GM21825 (cell line): ENCODE results near the gene DDAH1.
"Not testable (repeated sequence)": the region's sequence is repeated elsewhere in the genome, so short reads cannot be mapped to it uniquely, and the experiment has no call there.

Experiments
- ATAC-seq: cut with Tn5 transposase; IDR thresholded peaks from one replicate; pipeline ENCODE4 v1.9.1; 2021; ENCODE audit warnings: mild to moderate bottlenecking, moderate library complexity; ENCODE audit not compliant: unreplicated experiment

Gene DDAH1

DNA sequence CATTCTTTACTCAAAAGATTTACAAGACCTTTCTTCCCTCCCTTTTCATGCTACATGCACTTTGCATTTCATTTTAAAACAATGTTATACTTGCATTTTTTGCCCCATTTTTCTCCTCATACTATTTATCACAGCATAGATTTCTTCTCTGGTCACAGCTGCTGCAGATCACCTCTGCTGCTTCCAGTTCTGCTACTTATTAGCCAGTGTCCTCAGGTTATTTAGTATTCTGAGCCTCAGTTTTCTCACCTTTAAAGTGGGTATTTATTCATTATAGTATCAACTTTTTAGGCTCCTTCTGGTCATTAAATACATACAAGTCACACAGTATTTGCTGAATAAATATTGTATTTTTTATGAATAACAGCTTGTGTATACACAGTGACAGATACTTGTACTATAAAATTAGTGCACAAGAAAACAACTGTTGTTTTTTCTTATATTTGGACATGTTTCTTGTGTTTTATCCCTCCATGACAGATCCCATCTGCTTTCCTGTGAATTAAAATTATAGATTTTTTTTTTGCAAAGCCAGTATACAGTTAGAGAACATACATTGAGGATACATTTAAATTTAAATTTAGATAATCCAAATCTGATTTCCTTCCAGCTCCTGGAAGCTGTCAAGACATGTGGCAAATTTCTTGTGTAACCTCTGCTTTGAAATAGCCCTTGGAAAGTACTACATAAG is 103.2 kb downstream of the DDAH1 start:
- ATAC-seq: no peak

DNA sequence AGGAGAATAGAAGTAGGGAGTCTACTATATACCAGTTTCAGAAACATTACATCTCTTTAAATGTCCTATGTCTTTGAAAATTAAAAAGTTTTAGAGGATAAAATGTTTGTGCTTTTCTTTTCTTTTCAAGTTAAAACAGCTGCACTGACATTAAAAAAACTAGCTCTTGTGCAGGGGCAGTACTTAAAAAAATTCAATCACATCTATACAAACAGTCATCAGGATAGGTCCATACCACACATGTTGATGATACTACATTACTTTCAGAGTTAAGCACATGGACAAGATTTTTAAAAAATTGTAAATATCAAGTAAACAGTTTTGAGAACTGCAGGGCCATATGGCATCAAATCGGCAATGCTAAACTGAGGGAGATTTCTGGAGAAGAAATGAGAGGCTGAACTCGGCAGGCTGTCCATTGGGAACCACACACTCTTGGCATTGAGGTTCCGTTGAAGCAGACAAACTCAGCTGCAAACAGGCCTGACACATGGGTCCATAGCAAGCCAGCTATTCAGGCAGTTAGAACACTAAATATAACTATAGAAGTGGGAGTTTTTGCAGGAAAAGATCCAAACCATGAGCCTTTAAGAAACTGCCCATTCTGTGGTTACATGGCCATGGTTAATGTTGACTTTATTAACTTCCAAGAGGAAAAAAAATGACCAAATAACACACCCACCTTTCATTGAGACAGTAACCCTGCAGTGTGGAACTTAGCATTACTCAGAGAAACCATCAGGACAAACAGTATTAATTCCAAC is 104.0 kb downstream of the DDAH1 start:
- no peak for ATAC-seq

- ATAC-seq: no peak
Observed at GRCh38 chr1:85359874-85360721, 104.9 kb downstream of the DDAH1 start.

GRCh38 chr1:85358702-85359438 is 106.1 kb downstream of the DDAH1 start:
- no peak for ATAC-seq

GRCh38 chr1:85357817-85358216 is 107.1 kb downstream of the DDAH1 start:
- no peak for ATAC-seq

DNA sequence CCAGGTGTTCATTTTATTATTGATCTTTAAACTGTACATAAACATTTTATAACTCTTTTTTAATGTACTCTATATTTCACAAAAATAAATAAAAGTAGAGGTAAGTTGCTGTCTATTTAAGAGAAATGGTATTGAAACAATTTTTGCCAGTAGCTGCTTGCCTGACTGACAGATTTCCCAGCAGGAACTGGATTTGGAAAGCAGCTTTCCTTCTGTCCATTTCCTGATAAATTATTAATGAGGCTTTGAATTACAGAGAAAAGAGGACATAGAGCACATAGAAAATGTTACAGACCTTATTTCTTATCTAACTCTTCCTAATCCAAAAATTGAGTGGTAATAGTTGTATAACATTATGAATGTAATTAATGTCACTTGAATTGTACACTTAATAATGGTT is 108.8 kb downstream of the DDAH1 start:
- ATAC-seq: no peak

GRCh38 chr1:85352055-85352454 is 112.9 kb downstream of the DDAH1 start:
- no peak for ATAC-seq

- ATAC-seq: no peak
Observed at GRCh38 chr1:85351202-85351828, 113.6 kb downstream of the DDAH1 start.

DNA sequence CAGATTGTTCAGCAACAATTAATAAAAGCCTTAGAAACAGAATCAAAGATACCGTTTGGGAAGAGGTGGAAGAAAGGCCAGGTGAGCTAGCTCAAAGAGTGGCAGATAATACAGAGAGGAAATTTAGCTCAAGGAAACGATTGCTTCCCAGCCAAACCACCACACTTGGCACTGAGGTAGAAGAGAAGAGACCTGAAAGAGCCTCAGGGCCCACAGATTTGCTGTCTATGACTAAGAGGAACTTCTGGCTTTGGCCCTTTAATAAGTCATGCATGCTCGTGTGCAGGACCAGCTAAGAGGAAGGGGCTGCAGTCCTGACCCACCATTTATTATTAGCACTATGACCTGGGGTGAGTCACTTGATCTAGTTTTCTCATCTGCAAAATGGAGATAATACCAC is 115.7 kb downstream of the DDAH1 start:
- ATAC-seq: no peak

DNA sequence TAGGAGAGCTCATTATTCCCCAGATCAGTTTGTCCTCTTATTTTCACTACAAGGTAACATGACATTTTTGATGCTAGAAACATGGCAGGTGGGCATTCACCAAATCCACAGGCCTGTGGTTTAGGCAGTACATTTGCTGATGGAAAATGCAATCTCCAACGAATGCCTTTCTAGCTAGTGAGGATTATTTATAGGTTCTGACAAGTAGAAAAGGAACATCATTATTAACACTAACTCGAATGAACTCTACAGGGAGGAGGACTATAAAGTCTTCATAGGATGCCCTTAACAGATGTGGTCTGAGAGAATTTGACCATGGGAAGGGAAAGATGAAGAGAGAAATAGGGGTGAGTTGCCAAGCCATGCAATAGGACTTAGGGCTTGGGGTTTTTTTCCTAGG is 117.1 kb downstream of the DDAH1 start:
- no peak for ATAC-seq

DNA sequence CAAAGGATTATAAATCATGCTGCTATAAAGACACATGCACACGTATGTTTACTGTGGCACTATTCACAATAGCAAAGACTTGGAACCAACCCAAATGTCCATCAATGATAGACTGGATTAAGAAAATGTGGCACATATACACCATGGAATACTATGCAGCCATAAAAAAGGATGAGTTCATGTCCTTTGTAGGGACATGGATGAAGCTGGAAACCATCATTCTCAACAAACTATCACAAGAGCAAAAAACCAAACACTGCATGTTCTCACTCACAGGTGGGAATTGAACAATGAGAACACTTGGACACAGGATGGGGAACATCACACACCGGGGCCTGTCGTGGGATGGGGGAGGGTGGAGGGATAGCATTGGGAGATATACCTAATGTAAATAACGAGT is 117.7 kb downstream of the DDAH1 start:
- not testable (repeated sequence) for ATAC-seq

DNA sequence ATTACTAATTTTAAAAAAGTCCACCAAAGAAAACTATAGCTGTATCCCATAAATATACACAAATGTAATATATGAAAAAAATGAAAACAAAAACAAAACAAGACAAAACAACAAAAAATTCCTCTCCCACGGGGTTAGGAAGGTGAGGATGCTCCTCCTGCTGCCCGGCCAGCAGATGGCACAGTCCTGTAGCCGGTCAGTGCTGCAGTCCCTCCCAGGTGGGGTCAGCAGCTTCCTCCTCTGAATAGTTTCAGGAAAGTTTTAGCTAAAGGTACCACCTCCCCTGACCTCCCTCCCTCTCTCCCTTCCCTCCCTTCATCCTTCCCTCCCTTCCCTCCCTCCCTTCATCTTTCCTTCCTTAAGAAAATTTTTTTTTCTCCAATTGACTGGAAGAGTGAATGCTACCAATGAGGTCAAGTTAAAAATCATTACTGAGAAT is 120.7 kb downstream of the DDAH1 start:
- no peak for ATAC-seq

DNA sequence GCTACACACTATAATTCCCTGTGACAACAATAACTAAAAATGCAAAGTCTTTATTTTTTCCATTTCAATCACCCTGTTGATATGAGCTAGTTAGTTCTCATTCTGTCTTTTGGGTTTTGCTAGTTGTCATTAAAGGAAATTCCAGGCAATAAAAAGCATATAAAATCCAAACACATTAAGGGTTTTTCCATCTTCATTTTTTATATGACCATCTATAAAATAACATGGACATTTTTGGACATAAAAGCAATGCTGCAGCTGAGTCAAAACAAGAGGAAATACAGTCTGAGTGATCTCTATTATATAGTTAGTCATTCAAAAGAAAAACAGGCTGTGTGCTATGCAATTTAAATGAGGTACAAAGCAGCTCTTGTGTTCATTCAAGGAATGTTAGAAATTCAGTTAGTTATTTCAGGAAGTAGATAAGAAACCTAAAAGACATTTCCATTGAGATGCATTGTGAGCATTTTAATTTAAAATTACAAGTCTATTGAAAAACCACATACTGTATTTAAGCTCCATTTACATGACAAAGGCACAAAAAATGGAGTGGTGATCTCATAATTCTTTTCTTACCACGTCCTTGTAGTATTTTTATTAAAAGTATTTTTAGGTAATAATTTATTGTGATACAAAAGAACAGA is 121.2 kb downstream of the DDAH1 start:
- ATAC-seq: no peak

DNA sequence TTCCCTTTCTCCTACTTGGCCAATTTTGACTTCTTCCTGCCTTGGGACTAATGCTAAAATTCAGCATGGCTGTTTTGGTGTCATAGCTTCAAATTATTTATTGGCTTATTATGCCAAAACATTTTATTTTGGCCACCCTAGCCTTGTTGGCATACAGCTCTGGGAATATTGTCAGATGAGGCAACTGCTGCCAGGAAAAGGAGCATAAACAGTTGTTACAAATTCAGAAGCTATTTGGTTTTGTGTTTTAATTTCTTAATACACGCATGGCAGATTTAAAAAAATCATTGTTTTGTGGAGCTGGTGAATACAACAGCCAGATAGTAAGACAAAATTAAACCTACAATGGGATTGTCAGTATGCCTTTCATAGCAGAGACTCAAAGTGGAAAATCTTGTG is 121.7 kb downstream of the DDAH1 start:
- ATAC-seq: no peak

GRCh38 chr1:85342207-85342606 is 122.8 kb downstream of the DDAH1 start:
- ATAC-seq: no peak

DNA sequence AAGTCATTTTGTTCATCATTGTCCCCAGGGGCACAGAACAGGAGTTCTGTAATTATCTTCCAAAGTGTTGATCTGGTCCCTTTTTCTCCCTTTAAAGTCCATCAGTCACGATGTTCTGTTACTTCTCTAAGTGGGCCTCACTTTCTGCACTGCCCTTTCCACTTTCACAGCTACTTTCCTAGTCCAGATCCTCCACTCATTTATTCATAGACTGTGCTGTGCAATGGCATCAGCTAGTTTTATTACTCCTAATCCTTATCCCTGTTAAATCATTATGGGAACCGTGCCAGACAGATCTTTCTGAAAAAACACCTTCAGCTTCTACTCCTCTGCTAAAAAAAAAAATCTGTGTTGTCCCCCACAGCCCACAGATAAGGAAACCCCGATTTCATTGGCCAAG is 124.5 kb downstream of the DDAH1 start:
- ATAC-seq: no peak

GRCh38 chr1:85339656-85340399 is 125.1 kb downstream of the DDAH1 start:
- no peak for ATAC-seq

- ATAC-seq: no peak
Observed at GRCh38 chr1:85339089-85339488, 125.9 kb downstream of the DDAH1 start.

GRCh38 chr1:85334962-85335361 is 130.0 kb downstream of the DDAH1 start:
- peak; percentile 54 for ATAC-seq
